ENCODE measurements around the gene MAP3K20.

DNA sequence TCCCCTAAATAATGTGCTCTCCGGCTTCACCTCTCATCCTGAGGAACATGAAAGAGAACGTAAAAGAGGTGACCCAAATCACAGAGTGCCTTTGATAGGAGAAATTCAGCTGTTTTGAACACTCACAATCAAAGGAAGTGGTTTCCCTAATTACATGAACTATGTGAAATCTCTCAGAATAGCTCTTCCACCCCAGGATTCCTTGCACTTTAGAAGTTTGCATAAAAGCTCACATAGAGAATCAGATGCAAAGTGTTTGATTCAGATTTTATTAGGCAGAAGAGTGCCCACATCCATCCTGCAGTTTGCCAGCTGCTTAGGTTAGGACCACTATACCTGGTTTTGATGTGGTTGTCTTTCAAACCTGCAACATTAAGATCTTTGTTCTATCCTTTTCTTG, 61.0 kb downstream of the MAP3K20 start:
- TF ChIP-seq CTCF (conservative IDR thresholded peaks at IDR 0.05; ENCODE audit: low read depth, low read length) (no peak), EZH2 (IDR thresholded peaks at IDR 0.05; ENCODE audit: borderline replicate concordance, low read depth, low read length, poor library complexity, severe bottlenecking) (no peak)

Measured in A673 (cell line).